Mucosa of stomach (tissue), 1 donor: ENCODE results near the gene JARID2.

Experiments used
- H3K27me3 ChIP-seq: one replicate; pipeline ENCODE4 v1.7.0; 2013; ENCODE audit warnings: mild to moderate bottlenecking, low read length; ENCODE audit not compliant: control insufficient read depth, insufficient read depth
- H3K36me3 ChIP-seq: one replicate; pipeline ENCODE4 v1.7.0; 2013; ENCODE audit warnings: low read length; ENCODE audit not compliant: control insufficient read depth, insufficient read depth
- H3K4me1 ChIP-seq: one replicate; pipeline ENCODE4 v1.7.0; 2013; ENCODE audit warnings: mild to moderate bottlenecking, low read length; ENCODE audit not compliant: control insufficient read depth, insufficient read depth
- H3K4me3 ChIP-seq: one replicate; pipeline ENCODE4 v1.7.0; 2013; ENCODE audit warnings: low read length
- H3K9ac ChIP-seq: one replicate; pipeline ENCODE4 v1.7.0; 2013; ENCODE audit warnings: mild to moderate bottlenecking, low read length, moderate library complexity
- H3K9me3 ChIP-seq: one replicate; pipeline ENCODE4 v1.7.0; 2013; ENCODE audit warnings: mild to moderate bottlenecking, low read length, moderate library complexity; ENCODE audit not compliant: control insufficient read depth
- donor health status: Pancreatic carcinoma.

Gene JARID2

DNA sequence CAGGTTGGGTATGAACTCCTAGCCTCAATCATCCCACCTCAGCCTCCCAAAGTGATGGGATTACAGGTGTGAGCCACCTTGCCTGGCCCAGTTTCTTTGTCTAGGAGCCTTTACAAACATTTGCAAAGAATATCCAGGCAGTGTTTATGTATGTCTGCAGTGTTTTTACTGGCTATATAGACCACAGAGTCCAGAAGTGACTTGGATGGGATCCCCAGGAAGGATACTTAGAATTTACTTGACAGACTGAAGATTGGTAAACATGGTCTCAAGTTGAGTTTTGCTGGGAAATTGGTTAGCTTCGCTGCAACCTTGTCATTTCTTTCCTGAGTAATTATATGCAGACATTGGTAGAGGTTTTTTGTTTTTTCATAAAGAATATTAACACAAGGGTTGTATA lies 23.8 kb downstream of the JARID2 start:
- Histone ChIP-seq H3K9me3 (no peaks in the 10 kb centered on the region), H3K4me1 (peaks cover 53% of the 10 kb centered on the region), H3K27me3 (no peaks in the 10 kb centered on the region), H3K36me3 (no peaks in the 10 kb centered on the region), H3K4me3 (no peak overlapping the region), H3K9ac (no peak overlapping the region)

DNA sequence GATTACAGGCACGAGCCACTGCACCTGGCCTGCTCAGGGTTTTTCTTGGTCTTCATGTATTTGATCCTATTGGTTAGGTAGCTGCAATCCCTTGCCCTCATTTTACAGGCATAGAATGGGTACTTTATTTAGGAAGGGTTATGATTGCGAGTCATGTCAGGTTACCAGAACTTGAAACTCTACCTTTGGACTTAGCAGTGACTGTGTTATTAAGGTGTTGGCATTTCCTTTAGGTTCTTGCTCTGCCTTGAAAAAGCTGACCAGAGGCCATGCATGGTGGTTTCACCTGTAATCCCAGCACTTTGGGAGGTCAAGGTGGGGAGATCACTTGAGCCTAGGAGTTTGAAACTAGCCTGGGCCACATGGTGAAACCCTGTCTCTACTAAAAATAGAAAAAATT lies 24.5 kb downstream of the JARID2 start:
- Histone ChIP-seq H3K9me3 (no peaks in the 10 kb centered on the region), H3K4me3 (no peak overlapping the region), H3K36me3 (no peaks in the 10 kb centered on the region), H3K27me3 (no peaks in the 10 kb centered on the region), H3K9ac (no peak overlapping the region), H3K4me1 (peaks cover 45% of the 10 kb centered on the region)

DNA sequence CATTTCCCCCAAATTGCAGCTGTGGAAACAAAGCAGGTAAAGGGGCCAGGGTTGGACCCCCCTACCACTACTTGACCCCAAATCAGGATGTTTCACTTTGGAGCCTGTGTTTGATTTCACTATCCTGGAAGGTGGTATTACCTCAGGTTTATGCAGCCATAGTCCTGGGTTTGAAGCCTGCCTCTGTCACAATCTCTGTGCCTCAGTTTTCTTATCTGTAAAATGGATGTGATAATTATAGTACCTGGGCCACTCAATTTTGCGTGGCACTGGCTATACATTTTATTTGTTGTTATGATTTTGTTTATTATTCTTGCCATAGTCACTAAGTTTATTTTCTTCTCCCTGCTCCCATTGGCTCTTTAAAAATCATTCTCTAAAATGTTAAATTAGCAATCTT lies 26.7 kb downstream of the JARID2 start:
- no peak overlapping the region for H3K4me3 ChIP-seq
- no peaks in the 10 kb centered on the region for H3K9me3 ChIP-seq
- no peaks in the 10 kb centered on the region for H3K27me3 ChIP-seq
- H3K4me1 ChIP-seq = peaks cover 25% of the 10 kb centered on the region
- no peaks in the 10 kb centered on the region for H3K36me3 ChIP-seq
- no peak overlapping the region for H3K9ac ChIP-seq

DNA sequence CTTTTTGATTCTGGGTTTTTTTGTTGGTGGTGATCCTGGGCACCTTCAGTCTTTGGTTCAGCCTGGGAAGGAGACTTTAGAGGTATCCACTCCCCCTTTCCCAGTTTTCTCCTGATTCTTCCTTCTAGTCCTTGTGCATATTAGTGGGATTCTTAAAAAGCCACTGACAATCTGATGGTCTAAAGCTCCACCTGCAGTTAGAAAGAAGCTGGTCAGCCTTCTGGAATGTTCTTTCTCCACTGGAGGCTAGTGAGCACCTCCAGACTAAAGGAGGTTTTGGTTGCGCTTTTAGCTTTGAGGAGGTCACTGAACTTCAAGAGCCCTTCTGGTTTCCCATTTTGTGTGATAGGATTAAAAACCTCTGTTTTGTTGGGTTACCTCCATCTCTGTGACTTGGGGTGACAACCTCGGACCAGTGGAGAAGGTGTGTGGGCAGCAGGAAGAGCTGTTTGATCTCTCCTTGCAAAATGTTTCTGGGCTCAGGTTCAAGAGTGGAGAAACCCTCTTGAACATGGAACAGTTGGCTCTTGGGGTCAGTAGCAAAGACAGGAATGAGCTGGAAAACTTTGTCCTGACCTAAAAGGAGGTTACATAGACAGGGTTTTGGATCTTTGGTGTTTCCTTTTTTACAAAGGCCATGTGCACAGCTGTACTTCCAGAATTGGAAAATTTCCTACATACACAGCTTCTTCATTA lies 29.0 kb downstream of the JARID2 start:
- Histone ChIP-seq H3K4me1 (peaks cover 14% of the 10 kb centered on the region), H3K9ac (no peak overlapping the region), H3K27me3 (no peaks in the 10 kb centered on the region), H3K9me3 (no peaks in the 10 kb centered on the region), H3K4me3 (no peak overlapping the region), H3K36me3 (no peaks in the 10 kb centered on the region)

DNA sequence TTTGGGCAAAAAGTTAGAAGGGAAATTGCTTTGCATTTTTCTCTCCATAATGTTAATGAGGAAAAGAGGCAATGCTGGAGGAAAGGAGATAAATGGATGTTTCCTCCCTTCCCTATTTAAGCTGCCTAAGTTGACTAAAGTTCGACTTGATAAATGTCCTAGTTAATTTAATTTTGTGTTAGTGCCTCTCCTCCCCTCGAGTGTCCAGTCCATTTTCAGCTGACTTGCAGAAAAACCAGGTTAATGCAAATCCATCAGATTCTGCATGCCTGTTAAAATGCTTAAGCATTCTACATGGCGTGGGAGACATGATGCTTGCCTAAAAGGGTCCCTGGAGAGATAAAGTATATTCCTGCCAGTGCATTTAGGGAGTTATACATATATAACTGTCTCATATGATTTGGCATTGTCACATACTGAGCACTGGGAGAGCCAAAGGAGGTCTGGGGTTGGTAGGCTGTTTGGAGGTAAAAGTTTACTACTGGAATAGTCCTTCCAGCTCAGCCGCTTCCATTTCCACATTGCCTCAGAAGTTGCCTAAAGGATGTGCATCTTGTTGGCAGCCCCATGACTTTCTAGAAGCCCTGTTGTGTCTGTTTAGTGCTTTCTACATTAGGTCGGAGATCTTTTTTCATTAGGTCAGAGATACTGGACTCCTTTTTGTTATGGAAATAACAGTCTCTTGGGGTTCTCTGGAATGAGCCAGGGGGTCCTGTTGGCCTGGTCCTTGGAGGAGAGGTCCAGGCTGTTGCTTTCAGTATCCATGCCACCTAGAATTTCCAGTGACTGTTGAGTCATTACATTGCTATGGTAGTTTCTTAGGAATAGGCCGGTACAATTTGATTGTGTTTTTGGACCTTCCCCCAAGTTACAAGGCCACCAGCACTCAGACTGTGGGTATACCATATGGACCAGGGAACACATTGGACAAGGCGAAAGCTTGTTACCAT lies 30.4 kb downstream of the JARID2 start:
- H3K4me1 ChIP-seq = peaks cover 9% of the 10 kb centered on the region
- no peak overlapping the region for H3K4me3 ChIP-seq
- H3K9ac ChIP-seq = no peak overlapping the region
- H3K9me3 ChIP-seq = no peaks in the 10 kb centered on the region
- H3K36me3 ChIP-seq = no peaks in the 10 kb centered on the region
- no peaks in the 10 kb centered on the region for H3K27me3 ChIP-seq

DNA sequence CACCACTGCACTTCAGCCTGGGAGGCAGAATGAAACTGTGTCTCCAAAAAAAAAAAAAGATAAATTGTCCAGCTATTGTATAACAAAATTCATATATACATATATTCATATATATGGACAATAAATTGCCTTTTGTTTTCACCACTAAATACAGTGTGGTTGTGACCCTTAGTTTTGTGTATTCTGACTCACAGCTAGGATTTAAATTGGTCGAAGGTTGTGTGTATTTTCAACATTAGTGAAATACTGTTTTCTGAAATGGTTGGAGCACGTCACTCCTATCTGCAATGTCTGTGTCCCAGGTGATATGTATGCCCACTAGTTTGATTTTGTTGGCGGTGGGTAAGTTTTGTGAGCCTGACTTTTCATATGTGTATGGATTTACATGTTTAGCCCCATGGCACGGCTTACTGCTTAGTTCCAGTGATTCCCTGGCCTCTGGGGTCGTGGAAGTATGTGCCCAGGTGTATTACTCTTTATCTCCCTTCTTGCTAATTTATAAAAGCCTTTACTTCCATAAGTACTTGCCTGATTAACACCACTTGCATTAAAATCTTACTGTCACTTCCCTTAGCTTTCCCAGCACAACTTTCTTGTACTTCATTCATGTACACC lies 33.3 kb downstream of the JARID2 start:
- H3K4me1 ChIP-seq = peaks cover 14% of the 10 kb centered on the region
- H3K9ac ChIP-seq = no peak overlapping the region
- H3K27me3 ChIP-seq = no peaks in the 10 kb centered on the region
- H3K36me3 ChIP-seq = no peaks in the 10 kb centered on the region
- H3K4me3 ChIP-seq = no peak overlapping the region
- H3K9me3 ChIP-seq = no peaks in the 10 kb centered on the region

DNA sequence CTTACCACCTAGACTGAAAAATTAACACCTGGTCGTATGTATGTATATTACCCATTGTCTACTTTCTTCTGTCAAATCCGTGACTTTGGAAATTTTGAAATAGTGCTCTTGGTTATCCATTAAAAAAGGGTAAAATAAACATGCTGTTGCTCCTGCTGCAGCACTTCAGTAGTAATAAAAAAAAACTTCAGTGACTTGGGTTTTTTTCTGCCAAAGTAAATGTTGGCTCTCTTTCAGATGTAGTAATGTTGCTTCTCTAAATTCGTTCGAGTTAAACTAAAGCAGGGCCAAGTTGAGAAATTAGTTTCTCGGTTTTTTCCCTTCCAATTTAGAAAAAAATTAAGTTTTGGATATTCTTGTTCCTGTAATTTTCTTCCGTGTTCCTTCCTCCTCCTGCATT lies 34.2 kb downstream of the JARID2 start:
- Histone ChIP-seq H3K4me3 (no peak overlapping the region), H3K9ac (no peak overlapping the region), H3K27me3 (no peaks in the 10 kb centered on the region)

DNA sequence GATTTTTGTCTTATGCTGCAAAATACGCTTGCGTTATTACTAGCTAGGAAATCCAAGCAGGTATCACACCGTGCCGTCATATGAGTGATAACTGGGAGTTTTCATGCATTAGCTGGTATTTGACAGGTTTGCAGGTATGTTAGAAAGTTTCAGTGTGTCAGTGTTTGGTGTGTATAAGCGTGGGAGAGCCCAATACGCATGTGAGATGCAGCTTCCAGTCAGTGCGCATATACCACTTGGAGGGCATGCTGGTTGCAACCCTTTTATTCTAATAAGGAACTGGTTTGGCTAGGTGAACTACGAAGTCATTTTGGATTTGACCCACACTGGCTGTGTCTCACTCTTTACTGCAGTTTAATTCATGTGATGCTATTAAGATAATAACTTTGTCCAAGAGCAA lies 35.1 kb downstream of the JARID2 start:
- Histone ChIP-seq H3K9me3 (no peaks in the 10 kb centered on the region), H3K36me3 (no peaks in the 10 kb centered on the region), H3K9ac (no peak overlapping the region), H3K27me3 (no peaks in the 10 kb centered on the region), H3K4me3 (no peak overlapping the region), H3K4me1 (peaks cover 21% of the 10 kb centered on the region)

More for the DNA sequence above, 34.2 kb downstream of the JARID2 start:
- Histone ChIP-seq H3K36me3 (no peaks in the 10 kb centered on the region), H3K4me1 (peaks cover 20% of the 10 kb centered on the region), H3K9me3 (no peaks in the 10 kb centered on the region)

DNA sequence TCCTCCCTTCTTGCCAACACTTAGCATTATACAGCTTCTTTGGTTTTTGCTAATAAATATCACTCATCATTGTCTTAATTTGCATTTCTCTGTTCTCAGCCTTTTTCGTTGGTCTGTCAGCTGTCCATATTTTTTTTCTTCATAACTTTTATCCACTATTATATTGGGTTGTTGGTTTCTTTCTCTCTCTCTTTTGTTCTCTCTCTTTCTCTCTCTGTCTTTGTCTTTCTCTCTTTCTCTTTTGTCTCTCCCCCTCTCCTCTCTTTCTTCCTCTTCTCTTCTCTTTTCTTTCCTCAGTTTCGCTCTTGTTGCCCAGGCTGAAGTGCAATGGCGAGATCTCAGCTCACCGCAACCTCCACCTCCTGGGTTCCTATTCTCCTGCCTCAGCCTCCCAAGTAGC lies 36.5 kb downstream of the JARID2 start:
- Histone ChIP-seq H3K27me3 (no peaks in the 10 kb centered on the region), H3K9me3 (no peaks in the 10 kb centered on the region), H3K4me1 (peaks cover 21% of the 10 kb centered on the region), H3K36me3 (no peaks in the 10 kb centered on the region), H3K9ac (no peak overlapping the region), H3K4me3 (no peak overlapping the region)

DNA sequence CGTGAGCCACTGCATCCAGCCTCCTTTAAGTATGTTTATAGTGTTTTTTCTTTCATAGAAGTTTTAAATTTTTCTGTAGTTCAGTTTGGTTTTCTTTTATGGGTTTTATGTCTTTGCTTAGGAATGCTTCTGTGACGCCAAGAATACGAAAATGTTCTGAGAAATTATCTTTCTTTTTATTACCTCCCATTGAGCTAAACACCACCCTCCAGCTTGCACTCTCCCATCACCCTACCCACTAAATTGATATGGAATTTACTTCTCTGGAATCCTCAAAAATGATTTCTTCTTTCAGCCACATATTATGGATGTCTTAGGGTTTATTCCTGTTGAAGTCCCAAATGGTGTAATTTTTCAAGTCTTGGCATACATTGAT lies 38.1 kb downstream of the JARID2 start:
- Histone ChIP-seq H3K4me3 (no peak overlapping the region), H3K4me1 (peaks cover 21% of the 10 kb centered on the region), H3K9me3 (no peaks in the 10 kb centered on the region), H3K36me3 (no peaks in the 10 kb centered on the region), H3K27me3 (no peaks in the 10 kb centered on the region), H3K9ac (no peak overlapping the region)

DNA sequence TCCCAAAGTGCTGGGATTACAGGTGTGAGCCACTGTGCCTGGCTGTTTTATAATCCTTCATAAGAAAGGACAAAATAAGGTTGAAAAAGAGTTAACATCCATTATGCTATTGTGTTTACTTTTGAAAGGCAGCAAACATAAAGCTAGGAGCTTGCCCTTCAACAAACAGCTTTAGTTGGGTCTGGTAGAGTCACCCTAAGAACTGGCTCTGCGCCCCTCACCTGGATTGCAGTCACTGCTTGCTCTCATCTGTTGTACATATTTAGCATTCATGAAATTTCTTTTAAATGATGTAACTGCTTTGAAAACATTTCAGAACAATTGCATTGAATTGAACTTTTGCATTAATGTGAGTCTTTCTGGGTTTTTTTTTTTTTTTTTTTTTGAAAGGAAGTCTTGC lies 38.9 kb downstream of the JARID2 start:
- H3K4me3 ChIP-seq = no peak overlapping the region
- H3K9me3 ChIP-seq = no peaks in the 10 kb centered on the region
- H3K4me1 ChIP-seq = peaks cover 15% of the 10 kb centered on the region
- H3K36me3 ChIP-seq = no peaks in the 10 kb centered on the region
- H3K9ac ChIP-seq = no peak overlapping the region
- H3K27me3 ChIP-seq = no peaks in the 10 kb centered on the region

DNA sequence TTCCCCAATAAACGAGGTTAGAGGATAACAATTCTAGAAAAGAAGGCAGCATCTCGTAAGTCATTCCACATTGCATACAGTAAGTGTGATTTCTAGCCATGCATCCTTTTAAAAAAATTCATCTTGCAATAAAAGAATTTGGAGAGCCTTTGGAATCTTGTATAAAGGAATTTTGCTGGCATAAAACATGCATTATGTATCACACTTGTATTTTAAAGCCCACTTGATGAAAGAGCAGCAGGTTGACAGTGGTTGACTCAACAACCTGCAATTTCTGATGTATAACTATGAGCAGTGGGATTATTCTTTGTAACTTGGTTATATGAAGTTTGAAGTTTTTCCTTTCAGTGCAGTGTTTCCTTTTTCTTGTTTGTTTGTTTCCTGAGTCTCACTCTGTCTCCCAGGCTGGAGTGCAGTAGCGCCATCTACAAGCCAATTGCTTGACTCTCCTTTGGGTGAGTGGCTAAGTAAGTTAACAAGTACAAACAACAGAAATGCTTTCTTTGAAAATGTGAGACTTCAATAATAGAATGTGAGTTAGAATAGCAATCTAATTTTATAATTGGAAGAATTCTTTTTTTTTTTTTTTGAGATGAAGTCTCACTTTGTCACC lies 39.9 kb downstream of the JARID2 start:
- H3K9me3 ChIP-seq = no peaks in the 10 kb centered on the region
- H3K4me3 ChIP-seq = no peak overlapping the region
- H3K36me3 ChIP-seq = no peaks in the 10 kb centered on the region
- peaks cover 12% of the 10 kb centered on the region for H3K4me1 ChIP-seq
- H3K9ac ChIP-seq = no peak overlapping the region
- no peaks in the 10 kb centered on the region for H3K27me3 ChIP-seq
